Measurements from ENCODE around the gene WFIKKN1.
"Not testable (repeated sequence)": the region's sequence is repeated elsewhere in the genome, so short reads cannot be mapped to it uniquely, and the experiment has no call there.

Gene WFIKKN1

DNA sequence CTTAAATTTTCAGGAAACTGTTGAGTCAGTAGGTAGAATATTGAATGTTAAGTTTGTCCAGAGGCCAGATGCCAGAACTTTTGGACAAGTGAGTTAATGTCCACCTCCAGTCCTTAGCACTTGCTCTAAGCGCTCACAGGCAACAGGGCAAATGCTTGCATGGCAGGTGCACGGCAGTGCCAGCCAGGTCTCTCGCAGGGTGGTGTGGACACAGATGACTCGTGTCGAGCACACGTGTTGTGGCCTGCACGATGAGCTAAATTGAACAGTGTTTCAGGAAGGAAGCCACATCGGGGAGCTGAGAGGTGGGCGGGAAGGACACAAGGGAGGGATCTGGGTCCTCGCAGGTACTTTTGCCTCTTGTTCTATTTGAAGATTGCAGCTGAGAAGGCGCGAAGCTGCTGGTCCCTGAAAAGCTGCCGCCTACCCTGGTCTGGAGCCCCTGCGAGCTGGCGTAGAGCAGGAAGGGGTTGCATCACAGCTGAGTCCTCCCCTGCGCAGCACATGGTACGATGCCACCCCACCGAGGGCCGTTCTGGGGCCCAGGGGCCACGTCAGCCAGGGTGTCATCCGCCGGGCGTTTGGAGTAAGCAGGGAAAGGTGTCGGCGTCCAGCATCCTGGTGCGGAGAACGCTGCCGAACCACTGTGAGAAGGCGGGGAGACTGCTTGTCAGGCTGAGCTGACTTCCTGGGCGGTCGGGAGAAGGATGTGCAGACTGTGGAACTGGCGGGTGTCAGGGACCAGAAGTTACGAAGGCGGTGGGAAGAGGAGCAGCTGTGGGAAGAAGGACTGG is 34.6 kb upstream of the WFIKKN1 start:
- no peak for DNase-seq

DNA sequence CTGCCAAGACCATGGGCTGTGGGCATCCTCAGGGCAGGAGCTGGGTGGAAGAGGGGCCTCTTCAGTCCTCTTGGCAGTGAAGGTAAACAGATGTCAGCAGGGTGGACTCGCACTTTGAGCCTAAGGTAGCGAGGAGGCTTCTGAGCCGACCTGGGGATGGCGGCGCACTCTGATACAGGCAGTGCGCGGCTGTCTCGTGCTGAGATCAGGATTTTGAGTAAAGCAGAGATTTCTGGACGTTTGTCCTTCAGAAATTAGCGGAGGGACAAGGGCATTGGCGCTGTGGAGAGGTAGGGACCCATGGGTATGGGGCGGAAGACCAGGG is 34.1 kb upstream of the WFIKKN1 start:
- DNase-seq, result no peak

DNA sequence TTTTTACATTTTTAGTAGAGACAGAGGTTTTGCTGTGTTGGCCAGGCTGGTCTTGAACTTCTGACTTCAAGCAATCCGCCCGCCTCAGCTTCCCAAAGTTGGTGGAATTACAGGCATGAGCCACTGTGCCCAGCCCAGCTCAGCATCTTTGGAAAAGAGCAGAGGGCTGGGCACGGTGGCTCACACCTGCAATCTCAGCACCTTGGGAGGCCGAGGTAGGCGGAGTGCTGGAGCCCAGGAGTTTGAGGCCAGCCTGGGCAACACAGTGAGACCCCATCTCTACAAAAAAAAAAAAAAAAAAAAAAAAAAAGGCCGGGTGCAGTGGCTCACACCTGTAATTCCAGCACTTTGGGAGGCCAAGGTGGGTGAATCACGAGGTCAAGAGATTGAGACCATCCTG is 33.1 kb upstream of the WFIKKN1 start:
- not testable (repeated sequence) for DNase-seq

DNA sequence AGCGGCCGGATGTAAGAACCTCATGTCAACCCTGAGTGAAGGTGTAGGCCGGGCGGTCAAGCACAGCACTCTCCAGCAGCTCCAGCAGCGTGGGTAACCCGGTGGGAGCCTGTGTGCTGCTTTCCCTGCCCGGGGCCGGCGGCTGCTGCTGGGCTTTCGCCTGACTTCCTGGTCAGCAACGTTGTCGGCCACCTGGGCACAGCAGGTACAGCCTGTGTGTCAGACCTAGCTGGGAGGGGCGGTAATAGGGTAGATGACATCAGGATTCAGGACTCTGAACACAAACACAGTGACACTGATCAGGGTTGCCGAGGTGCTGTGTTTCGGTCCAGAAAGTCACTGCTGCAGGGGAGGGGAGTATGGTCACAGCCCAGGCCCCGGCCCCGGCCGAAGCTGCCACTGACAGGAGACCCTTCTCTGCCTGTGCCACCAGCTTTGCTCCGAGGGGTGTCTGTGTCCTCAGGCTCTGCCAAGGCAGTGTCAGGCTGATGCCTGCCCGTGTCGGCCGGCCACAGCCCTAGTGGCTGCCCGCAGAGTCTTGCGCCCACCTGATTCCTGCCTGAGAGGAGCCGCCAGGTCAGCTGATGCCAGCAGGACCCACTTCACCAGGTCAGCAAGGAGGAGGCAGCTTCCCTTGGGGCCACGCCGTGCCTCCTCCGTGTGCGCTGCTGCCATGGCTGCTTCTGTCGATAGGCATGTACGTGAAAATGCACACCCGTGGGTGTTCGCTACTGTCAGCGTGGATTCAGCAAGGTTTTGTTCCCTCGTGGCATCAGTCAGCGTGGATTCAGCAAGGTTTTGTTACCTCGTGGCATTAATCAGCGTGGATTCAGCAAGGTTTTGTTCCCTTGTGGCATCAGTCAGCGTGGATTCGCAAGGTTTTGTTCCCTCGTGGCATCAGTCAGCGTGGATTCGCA is 31.7 kb upstream of the WFIKKN1 start:
- no peak for DNase-seq

DNA sequence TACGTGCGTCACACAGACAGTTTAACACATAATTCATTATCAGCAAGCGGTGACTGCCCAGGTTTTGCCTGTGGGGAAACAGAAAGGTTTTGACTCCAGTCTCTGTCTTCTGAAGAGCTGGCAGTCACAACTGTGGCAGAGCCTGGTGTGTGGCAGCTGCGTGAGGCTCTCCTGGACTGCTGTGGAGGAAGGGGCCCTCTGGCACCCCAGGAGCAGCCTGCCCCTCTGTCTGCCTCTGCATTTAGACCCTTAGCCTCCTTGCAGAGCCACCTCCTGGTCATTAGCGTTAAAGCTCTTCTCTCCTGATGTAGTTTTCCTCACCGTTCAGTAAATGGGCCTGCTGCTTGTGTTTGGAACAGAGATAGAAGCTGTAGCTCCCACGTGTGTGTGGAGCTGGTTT is 30.0 kb upstream of the WFIKKN1 start:
- DNase-seq, result no peak

DNA sequence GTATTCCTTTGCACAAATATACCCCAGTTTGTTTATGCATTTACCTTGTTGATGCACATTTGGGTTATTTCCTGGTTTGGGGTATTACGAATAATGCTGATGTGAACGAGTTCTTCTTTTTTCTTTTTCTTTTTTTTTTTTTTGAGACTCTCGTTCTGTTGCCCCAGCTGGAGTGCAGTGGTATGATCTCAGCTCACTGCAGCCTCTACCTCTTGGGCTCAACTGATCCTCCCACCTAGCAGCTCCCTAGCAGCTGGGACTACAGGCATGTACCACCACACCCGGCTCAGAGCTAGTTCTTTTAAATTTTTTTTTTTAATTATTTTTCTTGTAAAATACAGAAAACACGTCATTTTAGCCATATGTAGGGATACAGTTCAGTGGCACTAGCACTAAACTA is 26.9 kb upstream of the WFIKKN1 start:
- DNase-seq, result no peak

DNA sequence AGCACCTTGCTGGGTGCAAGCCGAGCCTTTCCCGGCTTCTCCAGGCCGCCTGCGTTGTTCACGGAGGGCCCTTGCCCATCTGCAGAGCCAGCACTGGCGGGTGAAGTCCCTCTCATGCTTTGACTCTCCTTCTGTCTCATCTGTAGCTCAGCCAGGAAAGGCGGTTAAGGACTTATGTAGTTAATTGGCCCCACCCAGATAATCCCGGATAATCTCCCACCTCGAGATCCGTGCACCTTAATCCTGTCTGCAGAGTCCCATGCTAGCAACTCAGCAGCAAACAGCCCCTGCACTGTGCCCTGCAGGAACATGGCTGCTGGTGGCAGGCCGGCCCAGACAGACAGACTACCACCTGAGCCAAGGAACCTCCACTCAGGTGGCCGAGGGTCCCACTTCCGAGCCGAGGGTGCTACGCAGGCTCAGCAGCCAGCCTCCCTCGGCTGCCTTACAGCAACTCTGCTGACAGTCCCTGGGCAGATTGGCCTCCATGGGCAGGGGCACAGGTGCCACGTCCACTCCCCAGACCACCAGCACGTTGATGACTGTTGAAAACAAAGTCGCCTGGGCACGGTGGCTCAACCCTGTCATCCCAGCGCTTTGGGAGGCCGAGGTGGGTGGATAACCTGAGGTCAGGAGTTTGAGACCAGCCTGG is 24.0 kb upstream of the WFIKKN1 start:
- no peak for DNase-seq

DNA sequence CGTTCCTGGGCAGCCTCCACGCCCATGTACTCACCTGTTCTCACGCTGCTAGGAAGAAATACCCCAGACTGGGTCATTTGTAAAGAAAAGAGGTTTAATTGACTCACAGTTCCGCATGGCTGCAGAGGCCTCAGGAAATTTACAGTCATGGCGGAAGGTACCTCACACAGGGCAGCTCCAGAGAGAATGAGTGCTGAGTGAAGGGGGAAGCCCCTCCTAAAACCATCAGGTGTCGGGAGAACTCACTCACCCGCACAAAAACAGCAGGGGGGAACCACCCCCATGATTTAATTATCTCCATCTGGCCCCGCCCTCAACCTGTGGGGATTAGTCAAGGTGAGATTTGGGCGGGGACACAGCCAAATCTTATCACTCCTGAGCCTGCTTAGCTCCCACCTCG is 22.8 kb upstream of the WFIKKN1 start:
- DNase-seq, result no peak

DNA sequence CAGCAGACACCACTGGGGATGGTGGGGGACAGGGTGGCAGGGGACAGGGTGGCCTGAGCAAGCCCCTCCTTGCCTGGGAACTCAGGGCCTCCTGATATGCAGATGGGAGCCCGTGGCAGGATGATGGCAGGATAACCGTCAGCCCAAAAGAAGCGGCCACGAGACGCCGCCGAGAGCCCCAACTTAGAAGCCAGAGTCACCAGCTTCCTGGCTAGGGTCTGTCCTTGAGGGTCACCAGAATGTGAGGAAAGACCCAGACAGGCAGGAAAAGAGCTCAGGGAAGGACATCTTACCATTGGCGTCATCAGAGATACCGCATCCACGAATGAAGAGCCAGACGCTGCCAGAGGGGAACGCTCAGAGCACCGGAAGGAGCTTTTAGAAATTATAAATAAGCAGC is 21.5 kb upstream of the WFIKKN1 start:
- no peak for DNase-seq

DNA sequence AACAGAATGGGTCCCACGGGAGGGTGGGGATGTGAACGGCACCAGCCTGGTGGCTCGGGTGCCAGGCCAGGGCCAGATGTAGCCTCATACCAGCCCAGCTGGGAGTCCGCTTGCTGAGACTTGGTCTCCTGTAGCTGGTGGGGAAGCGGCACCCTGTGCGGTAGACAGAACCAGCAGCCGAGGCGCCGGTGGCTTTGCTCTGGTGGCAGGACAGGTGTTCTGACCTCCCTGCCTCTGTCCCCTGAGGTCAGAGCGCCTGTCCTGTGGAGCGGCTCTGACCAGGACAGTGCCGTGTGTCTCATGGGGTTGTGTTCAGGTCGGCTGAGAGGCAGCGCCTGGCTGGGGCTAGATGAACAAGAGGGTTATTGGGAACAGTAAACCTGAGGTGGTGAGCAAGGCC is 20.8 kb upstream of the WFIKKN1 start:
- DNase-seq, result no peak

DNA sequence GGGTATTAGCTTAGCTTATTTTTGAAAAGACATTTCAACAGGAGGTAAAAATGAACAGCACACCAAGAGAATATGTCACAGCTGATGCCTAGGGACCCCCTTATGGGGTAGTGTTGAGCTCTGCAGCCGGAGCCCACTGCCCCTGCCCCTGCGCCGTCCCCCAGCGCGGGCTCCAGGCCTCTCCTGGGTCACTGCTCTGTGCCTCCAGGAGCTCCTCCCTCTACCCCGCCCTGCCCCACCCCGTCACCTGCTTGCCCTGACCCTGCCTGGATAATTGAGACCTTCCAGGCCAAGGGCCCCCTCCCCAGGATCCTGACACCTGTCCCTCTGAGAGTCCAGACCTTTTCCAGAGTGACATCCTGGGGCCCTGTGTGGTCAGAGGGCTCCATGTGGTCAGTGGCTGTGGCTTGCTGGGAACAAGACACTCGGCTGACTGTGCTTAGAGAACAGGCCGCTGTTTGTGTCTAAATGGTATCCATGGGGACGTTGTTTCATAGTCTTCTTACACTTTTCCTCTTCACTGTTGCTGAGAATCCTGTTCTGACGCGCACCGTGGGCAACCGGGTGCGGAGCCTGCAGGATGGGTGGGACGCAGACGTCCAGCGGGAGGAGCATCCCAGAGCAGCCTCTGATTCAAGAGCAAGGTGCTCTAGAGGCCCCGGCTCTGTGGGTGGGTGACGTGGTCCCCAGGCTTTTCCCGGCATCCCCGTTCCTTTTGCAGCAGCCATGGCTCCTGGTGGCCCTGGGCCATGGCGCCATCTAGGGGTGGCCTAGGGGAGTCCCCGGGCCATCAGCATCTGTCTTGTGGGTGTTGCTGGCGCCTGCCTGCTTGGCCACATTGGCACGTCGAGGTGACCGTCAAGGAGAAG is 20.0 kb upstream of the WFIKKN1 start:
- DNase-seq, result no peak

DNA sequence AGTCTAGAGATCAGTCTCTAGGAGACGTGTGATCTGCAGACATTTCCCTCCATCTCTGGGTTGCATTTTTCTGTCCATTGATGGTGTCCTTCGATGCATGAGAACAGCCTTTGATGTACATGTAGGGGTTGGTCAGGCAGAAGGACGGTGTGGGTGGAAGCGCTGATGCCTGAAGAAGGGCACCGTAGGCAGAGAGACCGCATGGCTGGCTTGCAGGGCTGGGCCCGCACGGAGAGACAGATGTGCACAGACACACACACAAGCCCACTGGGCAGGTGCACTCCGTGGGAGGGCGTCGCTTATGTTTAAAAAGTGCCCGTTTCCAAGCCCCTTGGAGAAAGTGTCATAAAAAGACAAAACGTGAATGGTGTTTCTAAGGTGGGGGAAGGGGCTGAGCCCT is 15.7 kb upstream of the WFIKKN1 start:
- DNase-seq, result no peak

DNA sequence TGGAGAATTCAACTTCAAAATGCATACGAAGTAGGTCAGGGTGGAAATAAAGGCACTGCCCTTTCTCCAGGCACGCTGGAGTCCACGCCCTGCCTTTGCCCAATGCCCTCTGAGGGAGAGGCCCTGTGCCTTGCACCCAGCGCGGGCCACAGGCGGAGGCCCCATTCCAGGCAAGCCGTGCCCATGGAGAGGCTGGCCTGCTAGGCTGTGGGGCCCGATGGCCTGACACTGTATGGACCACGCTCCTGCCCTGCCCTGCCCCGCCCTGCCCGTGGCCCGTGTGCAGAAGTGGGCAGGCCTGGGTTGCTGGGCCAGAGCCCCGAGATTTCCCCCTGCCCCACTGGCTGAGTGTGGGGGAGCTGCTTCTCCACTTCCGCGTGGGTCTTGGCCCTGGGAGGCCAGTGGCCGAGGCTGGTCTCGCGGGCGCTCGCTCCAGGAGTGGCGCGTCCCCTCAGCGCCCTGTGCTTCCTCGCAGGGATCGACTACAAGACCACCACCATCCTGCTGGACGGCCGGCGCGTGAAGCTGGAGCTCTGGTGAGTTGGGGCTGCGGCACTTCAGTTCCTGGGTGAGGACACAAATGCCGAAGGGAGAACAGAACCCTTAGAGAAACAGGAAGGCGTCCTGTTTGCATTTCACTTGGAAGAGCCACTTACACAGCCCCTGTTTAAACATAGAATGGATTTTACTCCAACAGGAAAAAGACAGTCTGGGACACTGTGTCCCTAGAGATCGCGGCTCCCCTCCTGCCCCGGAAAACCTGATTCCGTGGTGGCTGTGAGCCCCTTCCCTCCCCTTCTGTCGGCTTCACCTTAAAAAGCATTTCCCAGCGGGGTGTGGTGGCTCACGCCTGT is 13.8 kb upstream of the WFIKKN1 start:
- no peak for DNase-seq

DNA sequence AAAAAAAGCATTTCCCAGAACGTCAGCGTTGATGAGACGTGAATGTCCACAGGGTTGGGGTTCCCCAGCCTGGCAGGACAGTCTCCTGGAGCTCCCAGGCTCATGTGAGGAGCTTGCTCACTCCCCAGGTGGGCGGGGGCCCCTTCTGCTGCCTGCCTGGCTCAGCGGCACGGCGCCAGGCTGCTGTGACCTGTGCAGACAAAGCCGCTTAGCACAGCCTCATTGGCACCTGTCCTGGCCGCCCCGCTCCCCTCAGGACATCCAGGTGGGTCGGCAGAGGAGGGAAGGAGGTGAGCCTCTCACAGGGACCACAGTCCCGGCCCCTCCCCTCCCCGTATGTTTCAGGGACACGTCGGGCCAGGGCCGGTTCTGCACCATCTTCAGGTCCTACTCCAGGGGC is 12.9 kb upstream of the WFIKKN1 start:
- no peak for DNase-seq

DNA sequence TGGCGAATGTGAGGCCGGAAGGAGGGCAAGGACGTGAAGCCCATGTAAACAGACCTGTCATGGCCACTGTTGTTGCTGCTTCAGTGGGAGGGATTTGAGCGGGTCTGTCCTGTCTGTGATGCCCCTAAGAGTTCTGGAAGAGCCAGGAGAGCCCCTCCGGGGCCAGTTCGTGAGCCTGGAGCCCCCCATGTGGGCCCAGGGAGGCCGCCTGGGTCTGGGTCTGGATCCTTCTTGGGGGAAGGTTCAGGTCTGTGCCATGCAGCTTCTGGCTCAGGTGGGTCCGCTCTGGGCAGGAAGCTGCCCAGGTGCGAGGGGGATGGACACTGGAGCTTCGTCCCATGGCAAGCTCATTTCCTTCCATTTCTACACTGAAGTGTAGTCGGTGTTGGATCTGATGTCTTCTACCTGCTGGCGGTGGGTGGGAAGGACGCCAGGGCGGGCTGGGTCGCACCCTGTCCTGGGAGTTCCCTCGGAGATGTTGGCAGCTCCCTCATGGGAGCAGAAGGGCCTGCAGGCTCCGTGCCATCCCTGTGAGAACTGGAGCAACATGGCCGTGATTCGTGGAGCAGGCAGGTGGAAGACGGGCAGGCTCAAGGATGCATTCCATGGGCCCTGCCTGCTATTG is 11.2 kb upstream of the WFIKKN1 start:
- no peak for DNase-seq

DNA sequence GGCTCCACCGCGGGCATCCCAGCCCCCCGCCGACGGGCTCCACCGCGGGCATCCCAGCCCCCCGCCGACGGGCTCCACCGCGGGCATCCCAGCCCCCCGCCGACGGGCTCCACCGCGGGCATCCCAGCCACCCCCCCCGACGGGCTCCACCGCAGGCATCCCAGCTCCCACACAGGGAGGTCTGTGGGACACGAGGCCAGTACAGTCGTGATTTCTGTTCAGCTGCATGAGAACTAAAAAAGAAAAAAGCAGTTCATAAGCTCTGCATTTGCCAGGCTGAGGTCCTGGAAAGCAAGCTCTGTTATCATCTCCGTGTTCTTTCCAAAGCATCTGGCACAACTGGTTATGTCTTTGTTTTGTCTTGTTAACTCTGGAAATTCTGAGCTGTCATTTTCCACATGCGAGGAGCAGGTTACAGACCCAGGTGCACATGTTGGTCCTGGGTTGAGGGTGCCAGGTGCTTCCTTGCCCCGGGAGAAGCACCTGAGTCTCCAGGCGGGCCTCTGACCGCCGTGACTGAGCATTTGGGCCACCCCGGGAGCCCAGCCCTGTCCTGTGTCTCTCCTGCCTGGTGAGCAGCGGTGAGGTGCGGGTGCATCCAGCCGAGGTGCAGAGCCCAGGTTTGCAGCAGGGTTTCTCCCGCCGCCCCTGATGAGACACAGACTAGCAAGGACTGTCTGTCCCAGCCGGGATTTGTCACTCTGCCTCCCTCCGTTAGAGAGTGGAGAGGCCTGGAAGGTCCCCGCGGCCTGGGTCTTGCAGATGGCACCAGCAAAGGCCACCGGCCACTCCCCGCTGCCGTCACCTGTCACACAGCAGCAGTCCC is 9.9 kb upstream of the WFIKKN1 start:
- no peak for DNase-seq

DNA sequence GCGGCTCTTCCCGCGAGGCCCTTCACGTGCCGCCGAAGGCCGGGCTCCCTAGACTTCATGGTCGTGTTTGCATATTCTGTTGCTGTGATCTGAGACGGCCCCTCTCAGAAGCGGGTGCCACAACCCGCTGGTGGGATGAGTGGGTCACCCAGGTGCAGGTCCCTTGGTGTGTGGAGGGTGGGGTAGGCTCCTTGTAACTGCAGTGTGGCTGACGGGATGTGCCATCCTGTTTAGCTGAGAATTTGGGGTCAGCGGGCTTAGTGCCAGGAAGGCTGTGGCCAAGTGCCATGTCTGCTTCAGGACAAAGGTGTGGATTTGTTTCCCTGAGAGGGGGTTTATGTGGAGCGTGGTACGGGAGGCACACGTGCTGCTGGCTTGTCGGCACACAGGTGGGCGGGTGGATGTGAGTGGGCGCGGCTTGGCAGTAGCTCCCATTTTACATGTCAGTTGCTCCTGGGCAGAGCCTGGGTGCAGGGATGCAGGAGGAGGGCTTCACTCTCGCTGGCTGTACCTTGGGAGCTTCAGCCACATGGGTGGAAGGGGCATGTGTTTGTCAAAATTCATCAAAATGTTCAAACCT is 9.2 kb upstream of the WFIKKN1 start:
- no peak for DNase-seq

DNA sequence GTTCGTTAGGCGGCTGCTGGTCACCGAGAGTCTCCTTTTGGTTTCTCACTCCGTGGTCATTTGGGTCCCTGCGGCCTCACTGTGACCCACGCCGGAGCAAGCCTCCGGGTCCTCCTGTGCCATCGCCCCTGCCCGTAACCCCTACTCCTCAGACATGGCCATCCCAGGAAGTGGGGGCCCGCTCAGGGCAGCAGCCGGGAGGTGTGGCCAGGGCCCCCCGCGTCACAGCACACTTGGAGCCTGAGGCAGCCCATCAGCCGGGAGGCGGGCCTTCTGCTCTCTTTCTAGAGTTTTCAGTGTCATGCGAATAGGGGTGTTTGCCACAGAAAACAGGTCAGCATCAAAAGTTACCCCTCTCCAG is 7.9 kb upstream of the WFIKKN1 start:
- DNase-seq, result no peak

DNA sequence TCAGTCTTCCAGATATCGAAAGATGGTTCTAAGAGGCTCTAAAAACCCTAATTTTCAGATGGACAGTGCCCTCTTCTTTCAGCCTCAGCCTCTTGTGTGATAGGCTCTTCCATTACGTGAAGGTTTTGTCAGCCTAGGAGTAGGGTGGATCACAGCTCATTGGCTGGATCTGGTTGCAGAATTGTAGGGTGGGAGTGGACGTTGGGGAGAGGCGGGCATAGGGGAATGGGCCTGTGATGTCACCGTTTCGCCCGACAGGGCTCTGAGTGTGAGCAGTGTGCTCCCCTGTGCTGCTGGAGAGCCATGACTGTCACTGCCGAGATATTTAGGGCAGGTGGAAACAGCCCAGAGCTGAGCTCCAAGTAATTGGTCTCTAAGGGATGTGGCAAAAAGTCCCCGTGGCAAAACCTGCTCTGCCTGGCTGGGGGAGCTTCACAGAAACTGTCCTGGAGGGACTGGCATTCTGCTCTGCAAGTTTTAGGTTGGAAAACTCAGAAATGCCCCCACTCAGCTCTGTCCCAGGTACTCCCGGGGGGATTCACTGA is 6.2 kb upstream of the WFIKKN1 start:
- no peak for DNase-seq

Measured in fibroblast of skin of back (primary cell).